ENCODE results near the gene SP2. TPM values are rescaled to one million over a fixed set of nuclear protein-coding genes. Genes with fewer than 3 reads are reported as not detected.

The SP2 gene
- total and polyA plus RNA-seq, 2 of the 8 experiments (the other 6 are each of a cell fraction or from before 2014, with no cell fraction given), result 5.6 to 13.8 TPM

DNA sequence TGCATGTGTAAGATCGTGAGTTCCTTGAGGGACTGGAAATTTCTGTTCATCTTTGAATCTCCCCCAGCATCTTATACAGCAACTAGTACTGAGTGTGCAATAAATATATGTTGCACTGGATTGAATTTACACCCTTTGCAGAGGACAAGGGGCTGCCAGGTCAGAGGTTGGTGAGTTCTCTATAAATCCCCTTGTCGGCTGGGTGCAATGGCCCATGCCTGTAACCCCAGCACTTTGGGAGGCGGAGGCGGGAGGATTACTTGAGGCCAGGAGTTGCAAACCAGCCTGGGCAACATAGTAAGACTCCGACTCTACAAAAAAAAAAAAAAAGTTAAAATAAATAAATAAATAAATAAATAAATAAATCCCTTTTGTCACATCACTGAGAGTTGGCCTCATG, 35.6 kb upstream of the SP2 start:
- H2AK5ac ChIP-seq (ENCODE audit: low read depth, low read length), result no peak overlapping the region
- peaks cover 0 to 5% (median 0%) of the 10 kb centered on the region in 4 experiments; a peak in 2 of 7 replicates for H3K4me1 ChIP-seq (replicated peaks in 1 of 4; ENCODE audit: control insufficient read depth in 3 of 4, insufficient read depth in 4 of 4, low read length in 3 of 4)
- H3K14ac ChIP-seq (ENCODE audit: insufficient read length), result no peak overlapping the region
- no peaks in the 10 kb centered on the region for H3K23me2 ChIP-seq (ENCODE audit: low read depth, low read length)
- no peak overlapping the region for H2AFZ ChIP-seq (ENCODE audit: low read length)
- no peaks in the 10 kb centered on the region for H3K36me3 ChIP-seq (ENCODE audit: control insufficient read depth in 2 of 4, insufficient read depth in 4 of 4, low read length in 3 of 4)
- H3K23ac ChIP-seq (ENCODE audit: insufficient read length), result no peak overlapping the region
- peaks cover 0 to 17% (median 10%) of the 10 kb centered on the region in 4 experiments; a peak in 6 of 7 replicates for H3K27me3 ChIP-seq (replicated peaks in 1 of 4; ENCODE audit: control insufficient read depth in 3 of 4, extremely low read depth in 1 of 4, insufficient read depth in 3 of 4, low read length in 3 of 4)
- H3K56ac ChIP-seq (replicated peaks; ENCODE audit: insufficient read length, low read depth, low read length), result no peak overlapping the region
- DNase-seq (ENCODE audit: low read depth in 1 of 2, low spot score in 2 of 2) (no peak), FAIRE-seq (no peak)
- no peak overlapping the region for H3K4me3 ChIP-seq (ENCODE audit: extremely low read depth in 1 of 4, insufficient read depth in 2 of 4, low read depth in 3 of 4, low read length in 4 of 4)
- H4K8ac ChIP-seq (ENCODE audit: extremely low read depth, insufficient read depth, low read length), result no peak overlapping the region
- no peak overlapping the region for H2BK5ac ChIP-seq (ENCODE audit: low read depth, low read length)
- H3K9ac ChIP-seq (replicated peaks in 1 of 4; ENCODE audit: extremely low read depth in 1 of 4, low read depth in 3 of 4, low read length in 3 of 4), result no peak overlapping the region
- H2BK15ac ChIP-seq (ENCODE audit: low read length), result no peak overlapping the region
- WGBS, 2 experiments (ENCODE audit: extremely low coverage in 1 of 2, insufficient coverage in 1 of 2, insufficient read length in 1 of 2, insufficient replicate concordance in 2 of 2, low coverage in 1 of 2, low lambda C conversion rate in 2 of 2, missing lambda C conversion rate in 1 of 2), result 92% methylated on average over 4 of the region's 5 CpGs; no CpG with 5 or more reads in 1 of the 2 experiments
- no peaks in the 10 kb centered on the region for H3K79me1 ChIP-seq (ENCODE audit: low read depth, low read length)
- CTCF ChIA-PET (ENCODE audit: partially characterized antibody), result interaction anchor here (1.2 to 33.0 kb wide), 3 partner anchors 17 to 87 kb away, joined by 3 to 1206 read pairs (median 373); partner anchors contain the start of genes SCRN2, SP2 and SP6
- no peaks in the 10 kb centered on the region for H3K79me2 ChIP-seq (ENCODE audit: control insufficient read depth in 1 of 2, insufficient read depth in 2 of 2, low read length in 2 of 2)
- no peak overlapping the region for H2BK120ac ChIP-seq (replicated peaks; ENCODE audit: low read depth, low read length)
- no peaks in the 10 kb centered on the region for H3K9me3 ChIP-seq (ENCODE audit: insufficient read depth in 2 of 2, low read depth in 1 of 2, low read length in 1 of 2)
- no peaks in the 10 kb centered on the region for H4K20me1 ChIP-seq (replicated peaks in 1 of 2; ENCODE audit: control insufficient read depth in 1 of 2, insufficient read depth in 2 of 2, low read length in 2 of 2)
- TF ChIP-seq ASH2L (IDR thresholded peaks at IDR 0.05; ENCODE audit: low read length) (no peak), BRCA1 (IDR thresholded peaks at IDR 0.05; ENCODE audit: low read depth, low read length) (no peak), CEBPB (IDR thresholded peaks at IDR 0.05; ENCODE audit: low read depth, low read length) (no peak), RAD21 (IDR thresholded peaks at IDR 0.05 in 1 of 2, conservative IDR thresholded peaks at IDR 0.05 in 1 of 2; ENCODE audit: low read depth in 2 of 2, low read length in 2 of 2) (no peak), CHD2 (IDR thresholded peaks at IDR 0.05; ENCODE audit: low read length) (no peak), RNF2 (IDR thresholded peaks at IDR 0.05; ENCODE audit: borderline replicate concordance, low read depth, low read length, missing control alignments, poor library complexity, severe bottlenecking) (no peak), SUZ12 (IDR thresholded peaks at IDR 0.05; ENCODE audit: low read length) (no peak), SP4 (IDR thresholded peaks at IDR 0.05; ENCODE audit: low read length) (no peak)
- H4K5ac ChIP-seq (ENCODE audit: insufficient read length, low read depth, low read length), result no peak overlapping the region
- H3K4me2 ChIP-seq (ENCODE audit: insufficient read depth in 1 of 2, low read depth in 2 of 2, low read length in 2 of 2), result no peak overlapping the region
- no peak overlapping the region for H3K18ac ChIP-seq (ENCODE audit: extremely low read depth, low read length)
- no peak overlapping the region for H2BK12ac ChIP-seq (ENCODE audit: low read depth, low read length)
- H2BK20ac ChIP-seq (ENCODE audit: low read length), result no peak overlapping the region
- no peak overlapping the region for H3K4ac ChIP-seq (replicated peaks; ENCODE audit: insufficient read length, low read depth, low read length)
- no peak overlapping the region for H4K91ac ChIP-seq (replicated peaks; ENCODE audit: insufficient read length, low read length)
- POLR2A ChIA-PET (ENCODE audit: partially characterized antibody), result interaction anchor here (1.2 to 3.0 kb wide), 4 partner anchors 10 to 17 kb away, joined by 3 to 10 read pairs (median 6); partner anchors contain the start of gene SP6
- H3K27ac ChIP-seq (ENCODE audit: low read depth, low read length), result no peak overlapping the region
